Measurements from ENCODE around the gene CDH13. TPM values are rescaled to one million over a fixed set of nuclear protein-coding genes. Genes with fewer than 3 reads are reported as not detected.

The CDH13 gene
- polyA plus RNA-seq, 2 of the 4 experiments (the other 2 are of a cell fraction) = not detected

- no peak for ATAC-seq
- no peaks in the 10 kb centered on the region for H3K9me3 ChIP-seq
- 0% methylated on average over 2 of the region's 2 CpGs for WGBS (ENCODE audit: missing lambda C conversion rate)
- no peak overlapping the region for H3K4me2 ChIP-seq
- TF ChIP-seq HOXA7 (CRISPR knock-in tag; IDR thresholded peaks at IDR 0.05) (no peak), NR3C1 (IDR thresholded peaks at IDR 0.05) (no peak), NFE2L2 (conservative IDR thresholded peaks at IDR 0.05; ENCODE audit: low read length) (no peak), RCOR1 (IDR thresholded peaks at IDR 0.05; ENCODE audit: low read depth, low read length) (no peak), GATA3 (IDR thresholded peaks at IDR 0.05; ENCODE audit: borderline replicate concordance) (no peak), BHLHE40 (IDR thresholded peaks at IDR 0.05; ENCODE audit: low read depth, low read length) (no peak), HDAC2 (IDR thresholded peaks at IDR 0.05) (no peak), ZC3H11A (IDR thresholded peaks at IDR 0.05) (no peak), SMC3 (IDR thresholded peaks at IDR 0.05) (no peak), RFX5 (IDR thresholded peaks at IDR 0.05) (no peak), EP300 (IDR thresholded peaks at IDR 0.05) (no peak), ESRRA (IDR thresholded peaks at IDR 0.05; ENCODE audit: borderline replicate concordance, low read length) (no peak), CBX8 (IDR thresholded peaks at IDR 0.05) (no peak), CBX2 (IDR thresholded peaks at IDR 0.05; ENCODE audit: borderline replicate concordance, low read depth) (no peak), KDM5A (IDR thresholded peaks at IDR 0.05) (no peak), TP53 (CRISPR knock-in tag; IDR thresholded peaks at IDR 0.05) (no peak)
- TF ChIP-seq, protein P1, sequence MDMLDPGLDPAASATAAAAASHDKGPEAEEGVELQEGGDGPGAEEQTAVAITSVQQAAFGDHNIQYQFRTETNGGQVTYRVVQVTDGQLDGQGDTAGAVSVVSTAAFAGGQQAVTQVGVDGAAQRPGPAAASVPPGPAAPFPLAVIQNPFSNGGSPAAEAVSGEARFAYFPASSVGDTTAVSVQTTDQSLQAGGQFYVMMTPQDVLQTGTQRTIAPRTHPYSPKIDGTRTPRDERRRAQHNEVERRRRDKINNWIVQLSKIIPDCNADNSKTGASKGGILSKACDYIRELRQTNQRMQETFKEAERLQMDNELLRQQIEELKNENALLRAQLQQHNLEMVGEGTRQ (IDR thresholded peaks at IDR 0.05) = no peak
- TF ChIP-seq, protein P2, sequence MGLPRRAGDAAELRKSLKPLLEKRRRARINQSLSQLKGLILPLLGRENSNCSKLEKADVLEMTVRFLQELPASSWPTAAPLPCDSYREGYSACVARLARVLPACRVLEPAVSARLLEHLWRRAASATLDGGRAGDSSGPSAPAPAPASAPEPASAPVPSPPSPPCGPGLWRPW (IDR thresholded peaks at IDR 0.05) = no peak
- H3K27ac ChIP-seq = no peak overlapping the region
- CTCF ChIA-PET = interaction anchor here (0.6 kb wide), 1 partner anchor 21 kb away, joined by 3 read pairs; no protein-coding TSS in a partner anchor
- H3K4me3 ChIP-seq = no peak overlapping the region
- no peaks in the 10 kb centered on the region for H3K4me1 ChIP-seq
- POLR2A ChIA-PET = no interaction called here
- no peak for DNase-seq (ENCODE audit: low read depth in 1 of 2, low spot score in 1 of 2)
- no peak for FAIRE-seq
These were observed 708.3 kb downstream of the CDH13 start for GRCh38 chr16:83335076-83335475.

- no peak overlapping the region for H3K4me2 ChIP-seq
These were observed 709.8 kb downstream of the CDH13 start for GRCh38 chr16:83336603-83337002.

DNA sequence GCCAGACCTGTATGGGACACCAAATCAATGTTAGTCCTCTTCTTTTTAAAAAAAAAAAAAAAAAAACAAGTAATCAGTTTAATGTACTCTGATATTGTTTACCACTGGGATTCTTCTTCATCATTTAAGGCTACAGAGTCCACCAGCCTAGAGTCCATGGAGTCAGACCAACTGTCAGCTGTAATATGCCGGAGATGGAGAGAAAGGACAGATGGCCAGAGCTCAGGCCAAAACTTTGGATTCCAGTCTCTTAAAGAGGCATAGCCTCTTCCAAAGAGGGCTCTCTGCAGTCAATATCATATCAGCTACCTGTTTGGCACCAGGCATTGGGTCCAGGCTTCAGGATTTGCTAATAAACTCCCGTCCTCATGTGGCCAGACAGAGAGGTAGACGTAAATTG, 711.4 kb downstream of the CDH13 start:
- Histone ChIP-seq H3K4me2 (no peak overlapping the region), H3K9me3 (no peaks in the 10 kb centered on the region), H3K4me3 (no peak overlapping the region), H3K4me1 (no peaks in the 10 kb centered on the region), H3K27ac (no peak overlapping the region)
- ChIA-PET CTCF (interaction anchor here (0.6 to 0.7 kb wide), 3 partner anchors 18 to 306 kb away, joined by 3 to 4 read pairs (median 3); no protein-coding TSS in a partner anchor), POLR2A (no interaction called here)
- TF ChIP-seq SREBF2 (IDR thresholded peaks at IDR 0.05) (no peak), CBX8 (IDR thresholded peaks at IDR 0.05) (no peak), ZFP36 (IDR thresholded peaks at IDR 0.05; ENCODE audit: borderline replicate concordance, partially characterized antibody) (no peak), RAD21 (conservative IDR thresholded peaks at IDR 0.05 in 1 of 2, IDR thresholded peaks at IDR 0.05 in 1 of 2) (no peak), NR3C1 (IDR thresholded peaks at IDR 0.05) (no peak), REST (IDR thresholded peaks at IDR 0.05) (no peak), SMC3 (IDR thresholded peaks at IDR 0.05) (no peak), HDAC2 (IDR thresholded peaks at IDR 0.05) (no peak), POLR2A (IDR thresholded peaks at IDR 0.05; ENCODE audit: low read length) (no peak), NPAS2 (CRISPR knock-in tag; IDR thresholded peaks at IDR 0.05; ENCODE audit: borderline replicate concordance) (no peak), ZSCAN20 (CRISPR knock-in tag; IDR thresholded peaks at IDR 0.05) (no peak), ATOH8 (CRISPR knock-in tag; IDR thresholded peaks at IDR 0.05; ENCODE audit: low read depth) (no peak), CEBPB (IDR thresholded peaks at IDR 0.05) (no peak), TP53 (CRISPR knock-in tag; IDR thresholded peaks at IDR 0.05) (no peak)
- TF ChIP-seq, protein P2 (IDR thresholded peaks at IDR 0.05) = no peak
- TF ChIP-seq, protein P1 (IDR thresholded peaks at IDR 0.05) = no peak
- TF ChIP-seq, protein P3, sequence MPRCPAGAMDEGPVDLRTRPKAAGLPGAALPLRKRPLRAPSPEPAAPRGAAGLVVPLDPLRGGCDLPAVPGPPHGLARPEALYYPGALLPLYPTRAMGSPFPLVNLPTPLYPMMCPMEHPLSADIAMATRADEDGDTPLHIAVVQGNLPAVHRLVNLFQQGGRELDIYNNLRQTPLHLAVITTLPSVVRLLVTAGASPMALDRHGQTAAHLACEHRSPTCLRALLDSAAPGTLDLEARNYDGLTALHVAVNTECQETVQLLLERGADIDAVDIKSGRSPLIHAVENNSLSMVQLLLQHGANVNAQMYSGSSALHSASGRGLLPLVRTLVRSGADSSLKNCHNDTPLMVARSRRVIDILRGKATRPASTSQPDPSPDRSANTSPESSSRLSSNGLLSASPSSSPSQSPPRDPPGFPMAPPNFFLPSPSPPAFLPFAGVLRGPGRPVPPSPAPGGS (IDR thresholded peaks at IDR 0.05) = no peak
- DNase-seq (ENCODE audit: low read depth in 1 of 2, low spot score in 1 of 2) = no peak
- no peak for ATAC-seq
- 34% methylated on average over 3 of the region's 3 CpGs for WGBS (ENCODE audit: missing lambda C conversion rate)
- FAIRE-seq = no peak

More at GRCh38 chr16:83336603-83337002, 709.8 kb downstream of the CDH13 start:
- Histone ChIP-seq H3K4me3 (no peak overlapping the region), H3K4me1 (no peaks in the 10 kb centered on the region), H3K27ac (no peak overlapping the region), H3K9me3 (no peaks in the 10 kb centered on the region)
- DNase-seq (ENCODE audit: low read depth in 1 of 2, low spot score in 1 of 2) (no peak), FAIRE-seq (no peak), ATAC-seq (no peak)
- TF ChIP-seq CHD2 (IDR thresholded peaks at IDR 0.05; ENCODE audit: low read length, partially characterized antibody) (no peak), JUN (IDR thresholded peaks at IDR 0.05) (no peak)
- ChIA-PET POLR2A (no interaction called here), CTCF (no interaction called here)
- 11% methylated on average over 3 of the region's 3 CpGs for WGBS (ENCODE audit: missing lambda C conversion rate)
